Measurements from ENCODE around the gene SLC26A9.

Gene SLC26A9

GRCh38 chr1:205978676-205979075 lies 35.4 kb upstream of the SLC26A9 start:
- peaks cover 0 to 25% (median 0%) of the 10 kb centered on the region in 4 experiments for H3K36me3 ChIP-seq (ENCODE audit: control insufficient read depth in 4 of 4, insufficient read depth in 4 of 4, low read length in 3 of 4)
- H3K27ac ChIP-seq (ENCODE audit: insufficient read depth in 1 of 2, low read depth in 1 of 2, low read length in 2 of 2, poor library complexity in 1 of 2, severe bottlenecking in 2 of 2) = no peak overlapping the region
- H3K4me3 ChIP-seq (ENCODE audit: control insufficient read depth in 1 of 7, extremely low read depth in 1 of 7, insufficient read depth in 4 of 7, low read depth in 2 of 7, low read length in 6 of 7) = no peak overlapping the region
- DNase-seq = no peak
- H3K4me1 ChIP-seq (ENCODE audit: control extremely low read depth in 1 of 4, control insufficient read depth in 4 of 4, insufficient read depth in 4 of 4, low read length in 3 of 4) = peaks cover 0 to 6% (median 4%) of the 10 kb centered on the region in 4 experiments
- 82% methylated on average over 6 of the region's 7 CpGs for WGBS (ENCODE audit: insufficient coverage)
- ChIA-PET CTCF (interaction anchor here (0.6 to 12.2 kb wide), 15 partner anchors 17 to 319 kb away, joined by 3 to 247 read pairs (median 10); partner anchors contain the start of gene SLC26A9), POLR2A (no interaction called here)
- no peaks in the 10 kb centered on the region for H3K27me3 ChIP-seq (replicated peaks in 2 of 5; ENCODE audit: control insufficient read depth in 4 of 5, insufficient read depth in 5 of 5, low read length in 4 of 5)
- H3K9me3 ChIP-seq (ENCODE audit: control extremely low read depth in 1 of 5, control insufficient read depth in 4 of 5, insufficient read depth in 2 of 5, low read depth in 1 of 5, low read length in 4 of 5) = no peaks in the 10 kb centered on the region

GRCh38 chr1:205977402-205978014 lies 34.3 kb upstream of the SLC26A9 start:
- WGBS (ENCODE audit: insufficient coverage) = 64% methylated on average over 2 of the region's 2 CpGs
- CTCF ChIA-PET = interaction anchor here (0.6 to 12.2 kb wide), 46 partner anchors 9 to 931 kb away, joined by 3 to 247 read pairs (median 6); partner anchors contain the start of gene SLC26A9
- Histone ChIP-seq H3K4me3 (ENCODE audit: control insufficient read depth in 1 of 7, extremely low read depth in 1 of 7, insufficient read depth in 4 of 7, low read depth in 2 of 7, low read length in 6 of 7) (no peak overlapping the region), H3K4me1 (ENCODE audit: control extremely low read depth in 1 of 4, control insufficient read depth in 4 of 4, insufficient read depth in 4 of 4, low read length in 3 of 4) (peaks cover 0 to 6% (median 4%) of the 10 kb centered on the region in 4 experiments), H3K27me3 (replicated peaks in 2 of 5; ENCODE audit: control insufficient read depth in 4 of 5, insufficient read depth in 5 of 5, low read length in 4 of 5) (no peaks in the 10 kb centered on the region), H3K36me3 (ENCODE audit: control insufficient read depth in 4 of 4, insufficient read depth in 4 of 4, low read length in 3 of 4) (peaks cover 0 to 17% (median 0%) of the 10 kb centered on the region in 4 experiments), H3K27ac (ENCODE audit: insufficient read depth in 1 of 2, low read depth in 1 of 2, low read length in 2 of 2, poor library complexity in 1 of 2, severe bottlenecking in 2 of 2) (no peak overlapping the region), H3K9me3 (ENCODE audit: control extremely low read depth in 1 of 5, control insufficient read depth in 4 of 5, insufficient read depth in 2 of 5, low read depth in 1 of 5, low read length in 4 of 5) (no peaks in the 10 kb centered on the region)
- POLR2A ChIA-PET = no interaction called here
- DNase-seq = peak; percentile 82 to 91 (median 86)

- Histone ChIP-seq H3K4me1 (ENCODE audit: control extremely low read depth in 1 of 4, control insufficient read depth in 4 of 4, insufficient read depth in 4 of 4, low read length in 3 of 4) (peaks cover 0 to 6% (median 4%) of the 10 kb centered on the region in 4 experiments), H3K9me3 (ENCODE audit: control extremely low read depth in 1 of 5, control insufficient read depth in 4 of 5, insufficient read depth in 2 of 5, low read depth in 1 of 5, low read length in 4 of 5) (no peaks in the 10 kb centered on the region), H3K27me3 (replicated peaks in 2 of 5; ENCODE audit: control insufficient read depth in 4 of 5, insufficient read depth in 5 of 5, low read length in 4 of 5) (no peaks in the 10 kb centered on the region), H3K4me3 (ENCODE audit: control insufficient read depth in 1 of 7, extremely low read depth in 1 of 7, insufficient read depth in 4 of 7, low read depth in 2 of 7, low read length in 6 of 7) (no peak overlapping the region), H3K36me3 (ENCODE audit: control insufficient read depth in 4 of 4, insufficient read depth in 4 of 4, low read length in 3 of 4) (peaks cover 0 to 11% (median 0%) of the 10 kb centered on the region in 4 experiments), H3K27ac (ENCODE audit: insufficient read depth in 1 of 2, low read depth in 1 of 2, low read length in 2 of 2, poor library complexity in 1 of 2, severe bottlenecking in 2 of 2) (no peak overlapping the region)
- DNase-seq = no peak
- WGBS (ENCODE audit: insufficient coverage) = 98% methylated on average over 6 of the region's 8 CpGs
- ChIA-PET POLR2A (no interaction called here), CTCF (interaction anchor here (0.6 to 12.2 kb wide), 43 partner anchors 9 to 385 kb away, joined by 3 to 247 read pairs (median 6); partner anchors contain the start of gene SLC26A9)
These were observed 33.6 kb upstream of the SLC26A9 start for GRCh38 chr1:205976708-205977401.

GRCh38 chr1:205976036-205976435 lies 32.8 kb upstream of the SLC26A9 start:
- CTCF ChIA-PET = interaction anchor here (1.7 to 12.2 kb wide), 9 partner anchors 8 to 184 kb away, joined by 4 to 247 read pairs (median 19); partner anchors contain the start of gene SLC26A9
- peaks cover 0 to 6% (median 4%) of the 10 kb centered on the region in 4 experiments for H3K4me1 ChIP-seq (ENCODE audit: control extremely low read depth in 1 of 4, control insufficient read depth in 4 of 4, insufficient read depth in 4 of 4, low read length in 3 of 4)
- 93% methylated on average over 3 of the region's 4 CpGs for whole genome bisulfite sequencing (ENCODE audit: insufficient coverage)
- DNase-seq = no peak
- H3K36me3 ChIP-seq (ENCODE audit: control insufficient read depth in 4 of 4, insufficient read depth in 4 of 4, low read length in 3 of 4) = peaks cover 0 to 9% (median 0%) of the 10 kb centered on the region in 4 experiments
- no peaks in the 10 kb centered on the region for H3K27me3 ChIP-seq (replicated peaks in 2 of 5; ENCODE audit: control insufficient read depth in 4 of 5, insufficient read depth in 5 of 5, low read length in 4 of 5)
- no peak overlapping the region for H3K27ac ChIP-seq (ENCODE audit: insufficient read depth in 1 of 2, low read depth in 1 of 2, low read length in 2 of 2, poor library complexity in 1 of 2, severe bottlenecking in 2 of 2)
- POLR2A ChIA-PET = no interaction called here
- no peak overlapping the region for H3K4me3 ChIP-seq (ENCODE audit: control insufficient read depth in 1 of 7, extremely low read depth in 1 of 7, insufficient read depth in 4 of 7, low read depth in 2 of 7, low read length in 6 of 7)
- no peaks in the 10 kb centered on the region for H3K9me3 ChIP-seq (ENCODE audit: control extremely low read depth in 1 of 5, control insufficient read depth in 4 of 5, insufficient read depth in 2 of 5, low read depth in 1 of 5, low read length in 4 of 5)

GRCh38 chr1:205975387-205975998 lies 32.2 kb upstream of the SLC26A9 start:
- H3K9me3 ChIP-seq (ENCODE audit: control extremely low read depth in 1 of 5, control insufficient read depth in 4 of 5, insufficient read depth in 2 of 5, low read depth in 1 of 5, low read length in 4 of 5) = no peaks in the 10 kb centered on the region
- peaks cover 0 to 9% (median 0%) of the 10 kb centered on the region in 4 experiments for H3K36me3 ChIP-seq (ENCODE audit: control insufficient read depth in 4 of 4, insufficient read depth in 4 of 4, low read length in 3 of 4)
- H3K4me1 ChIP-seq (ENCODE audit: control extremely low read depth in 1 of 4, control insufficient read depth in 4 of 4, insufficient read depth in 4 of 4, low read length in 3 of 4) = peaks cover 0 to 6% (median 4%) of the 10 kb centered on the region in 4 experiments
- DNase-seq = no peak
- ChIA-PET CTCF (interaction anchor here (2.3 to 12.2 kb wide), 4 partner anchors 11 to 183 kb away, joined by 16 to 247 read pairs (median 96); partner anchors contain the start of gene SLC26A9), POLR2A (no interaction called here)
- H3K27ac ChIP-seq (ENCODE audit: insufficient read depth in 1 of 2, low read depth in 1 of 2, low read length in 2 of 2, poor library complexity in 1 of 2, severe bottlenecking in 2 of 2) = no peak overlapping the region
- H3K4me3 ChIP-seq (ENCODE audit: control insufficient read depth in 1 of 7, extremely low read depth in 1 of 7, insufficient read depth in 4 of 7, low read depth in 2 of 7, low read length in 6 of 7) = no peak overlapping the region
- 93% methylated on average over 15 of the region's 15 CpGs for WGBS (ENCODE audit: insufficient coverage)
- no peaks in the 10 kb centered on the region for H3K27me3 ChIP-seq (replicated peaks in 2 of 5; ENCODE audit: control insufficient read depth in 4 of 5, insufficient read depth in 5 of 5, low read length in 4 of 5)

GRCh38 chr1:205974712-205975111 lies 31.5 kb upstream of the SLC26A9 start:
- no peak for DNase-seq
- Histone ChIP-seq H3K4me3 (ENCODE audit: control insufficient read depth in 1 of 7, extremely low read depth in 1 of 7, insufficient read depth in 4 of 7, low read depth in 2 of 7, low read length in 6 of 7) (no peak overlapping the region), H3K9me3 (ENCODE audit: control extremely low read depth in 1 of 5, control insufficient read depth in 4 of 5, insufficient read depth in 2 of 5, low read depth in 1 of 5, low read length in 4 of 5) (no peaks in the 10 kb centered on the region), H3K27me3 (replicated peaks in 2 of 5; ENCODE audit: control insufficient read depth in 4 of 5, insufficient read depth in 5 of 5, low read length in 4 of 5) (no peaks in the 10 kb centered on the region), H3K27ac (ENCODE audit: insufficient read depth in 1 of 2, low read depth in 1 of 2, low read length in 2 of 2, poor library complexity in 1 of 2, severe bottlenecking in 2 of 2) (no peak overlapping the region), H3K4me1 (ENCODE audit: control extremely low read depth in 1 of 4, control insufficient read depth in 4 of 4, insufficient read depth in 4 of 4, low read length in 3 of 4) (no peaks in the 10 kb centered on the region), H3K36me3 (ENCODE audit: control insufficient read depth in 4 of 4, insufficient read depth in 4 of 4, low read length in 3 of 4) (peaks cover 0 to 4% (median 0%) of the 10 kb centered on the region in 4 experiments)
- CTCF ChIA-PET = no interaction called here
- 100% methylated on average over 3 of the region's 3 CpGs for WGBS (ENCODE audit: insufficient coverage)
- POLR2A ChIA-PET = no interaction called here
